WTC11 (cell line): ENCODE results near the gene LBH. TPM values are rescaled to one million over a fixed set of nuclear protein-coding genes. Genes with fewer than 3 reads are reported as not detected.

ENCODE experiments used
- ATAC-seq: fragments of 200-7000 bp; cut with Tn5 transposase; 2 replicates; pipeline ENCODE4 v1.10.0; 2021; ENCODE audit warnings: mild to moderate bottlenecking, moderate library complexity
- CTCF ChIA-PET: fragments of 300-600 bp; sonication (Branson Sonifier 250); formaldehyde crosslinking; loops from one replicate; lab custom pipeline; 2021; ENCODE audit warnings: antibody characterized with exemption; lab: Charles Lee
- POLR2A ChIA-PET: fragments of 350-600 bp; sonication (Branson Sonifier 250); formaldehyde crosslinking; loops from one replicate; lab custom pipeline; 2021; ENCODE audit warnings: antibody characterized with exemption; lab: Charles Lee
- DNase-seq: peaks from one replicate; pipeline ENCODE4 v3.0.0; 2021; ENCODE audit warnings: low spot score
- H3K27ac Mint-ChIP-seq: 2 replicates; pipeline ENCODE4 v1.8.0; 2021; ENCODE audit warnings: mixed read lengths
- H3K27me3 Mint-ChIP-seq: 2 replicates; pipeline ENCODE4 v1.8.0; 2021; ENCODE audit warnings: low read depth, mild to moderate bottlenecking, moderate library complexity, mixed read lengths
- H3K36me3 Mint-ChIP-seq: 2 replicates; pipeline ENCODE4 v1.8.0; 2021; ENCODE audit warnings: mixed read lengths
- H3K4me1 Mint-ChIP-seq: 2 replicates; pipeline ENCODE4 v1.8.0; 2022; ENCODE audit warnings: mixed read lengths
- H3K4me3 Mint-ChIP-seq: 2 replicates; pipeline ENCODE4 v1.8.0; 2021; ENCODE audit warnings: mild to moderate bottlenecking, moderate library complexity, mixed read lengths
- H3K9me3 Mint-ChIP-seq: 2 replicates; pipeline ENCODE4 v1.8.0; 2021; ENCODE audit warnings: mixed read lengths
- ATF3 ChIP-seq: sonication (generic); formaldehyde crosslinking; conservative IDR thresholded peaks from 2 replicates; pipeline ENCODE4 v1.8.1; 2022; ENCODE audit warnings: mild to moderate bottlenecking, missing genetic modification reagents
- ELF4 ChIP-seq: sonication (generic); formaldehyde crosslinking; IDR thresholded peaks from 2 replicates; pipeline ENCODE4 v1.8.1; 2022; ENCODE audit warnings: low read depth, mild to moderate bottlenecking, moderate library complexity, missing genetic modification reagents
- GTF2I ChIP-seq: fragments of 250-450 bp; sonication (Bioruptor Pico); conservative IDR thresholded peaks from 2 replicates; pipeline ENCODE4 v1.4.0; 2021; ENCODE audit warnings: mild to moderate bottlenecking
- MXD4 ChIP-seq: fragments of 250-450 bp; sonication (Bioruptor Pico); IDR thresholded peaks from 2 replicates; pipeline ENCODE4 v1.8.0; 2021; ENCODE audit warnings: mild to moderate bottlenecking, moderate library complexity, borderline replicate concordance
- NR2C2 ChIP-seq: sonication (generic); formaldehyde crosslinking; IDR thresholded peaks from 2 replicates; pipeline ENCODE4 v1.8.0; 2022; ENCODE audit warnings: mild to moderate bottlenecking, missing genetic modification reagents
- SMAD3 ChIP-seq: sonication (generic); formaldehyde crosslinking; IDR thresholded peaks from 2 replicates; pipeline ENCODE4 v1.8.0; 2022; ENCODE audit warnings: missing genetic modification reagents, mild to moderate bottlenecking, borderline replicate concordance
- SP1 ChIP-seq: sonication (generic); formaldehyde crosslinking; conservative IDR thresholded peaks from 2 replicates; pipeline ENCODE4 v1.8.1; 2022; ENCODE audit warnings: missing genetic modification reagents
- TCF7 ChIP-seq: sonication (generic); formaldehyde crosslinking; IDR thresholded peaks from 2 replicates; pipeline ENCODE4 v1.8.0; 2022; ENCODE audit warnings: mild to moderate bottlenecking, low read depth, missing genetic modification reagents, moderate library complexity
- ZNF232 ChIP-seq: sonication (generic); formaldehyde crosslinking; IDR thresholded peaks from 2 replicates; pipeline ENCODE4 v1.8.0; 2022; ENCODE audit warnings: mild to moderate bottlenecking, missing genetic modification reagents
- ZNF671 ChIP-seq: fragments of 250-450 bp; sonication (Bioruptor Pico); IDR thresholded peaks from 2 replicates; pipeline ENCODE4 v1.8.0; 2021; ENCODE audit warnings: mild to moderate bottlenecking
- ZSCAN18 ChIP-seq: fragments of 250-450 bp; sonication (Bioruptor Pico); IDR thresholded peaks from 2 replicates; pipeline ENCODE4 v2.1.2; 2022; ENCODE audit warnings: mild to moderate bottlenecking, moderate library complexity
- total RNA-seq: library from RNA; stranded (reverse); gene quantifications from 3 replicates; pipeline ENCODE4 v1.2.3, GENCODE V29; 2021
- TF ChIP-seq, protein P1 (sequence below): sonication (generic); formaldehyde crosslinking; IDR thresholded peaks from 2 replicates; pipeline ENCODE4 v1.8.0; 2023; ENCODE audit warnings: mild to moderate bottlenecking, missing genetic modification reagents
- TF ChIP-seq, protein P2 (sequence below): sonication (generic); formaldehyde crosslinking; IDR thresholded peaks from 2 replicates; pipeline ENCODE4 v1.8.1; 2023; ENCODE audit warnings: mild to moderate bottlenecking, missing genetic modification reagents, moderate library complexity
- TF ChIP-seq, protein P3 (sequence below): sonication (generic); formaldehyde crosslinking; IDR thresholded peaks from 2 replicates; pipeline ENCODE4 v1.8.1; 2022; ENCODE audit warnings: missing genetic modification reagents, borderline replicate concordance

The LBH gene
- total RNA-seq, 1 experiment from 2014 or later = 47.3 TPM

GRCh38 chr2:30235008-30235655 lies 3.8 kb downstream of the LBH start (continued):
- TF ChIP-seq ATF3 (CRISPR knock-in tag) (no peak), MXD4 (CRISPR knock-in tag) (no peak), SP1 (CRISPR knock-in tag) (no peak), ZSCAN18 (no peak), SMAD3 (CRISPR knock-in tag) (no peak), ZNF232 (no peak)
- TF ChIP-seq, protein P1, sequence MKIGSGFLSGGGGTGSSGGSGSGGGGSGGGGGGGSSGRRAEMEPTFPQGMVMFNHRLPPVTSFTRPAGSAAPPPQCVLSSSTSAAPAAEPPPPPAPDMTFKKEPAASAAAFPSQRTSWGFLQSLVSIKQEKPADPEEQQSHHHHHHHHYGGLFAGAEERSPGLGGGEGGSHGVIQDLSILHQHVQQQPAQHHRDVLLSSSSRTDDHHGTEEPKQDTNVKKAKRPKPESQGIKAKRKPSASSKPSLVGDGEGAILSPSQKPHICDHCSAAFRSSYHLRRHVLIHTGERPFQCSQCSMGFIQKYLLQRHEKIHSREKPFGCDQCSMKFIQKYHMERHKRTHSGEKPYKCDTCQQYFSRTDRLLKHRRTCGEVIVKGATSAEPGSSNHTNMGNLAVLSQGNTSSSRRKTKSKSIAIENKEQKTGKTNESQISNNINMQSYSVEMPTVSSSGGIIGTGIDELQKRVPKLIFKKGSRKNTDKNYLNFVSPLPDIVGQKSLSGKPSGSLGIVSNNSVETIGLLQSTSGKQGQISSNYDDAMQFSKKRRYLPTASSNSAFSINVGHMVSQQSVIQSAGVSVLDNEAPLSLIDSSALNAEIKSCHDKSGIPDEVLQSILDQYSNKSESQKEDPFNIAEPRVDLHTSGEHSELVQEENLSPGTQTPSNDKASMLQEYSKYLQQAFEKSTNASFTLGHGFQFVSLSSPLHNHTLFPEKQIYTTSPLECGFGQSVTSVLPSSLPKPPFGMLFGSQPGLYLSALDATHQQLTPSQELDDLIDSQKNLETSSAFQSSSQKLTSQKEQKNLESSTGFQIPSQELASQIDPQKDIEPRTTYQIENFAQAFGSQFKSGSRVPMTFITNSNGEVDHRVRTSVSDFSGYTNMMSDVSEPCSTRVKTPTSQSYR (CRISPR knock-in tag) = no peak

DNA sequence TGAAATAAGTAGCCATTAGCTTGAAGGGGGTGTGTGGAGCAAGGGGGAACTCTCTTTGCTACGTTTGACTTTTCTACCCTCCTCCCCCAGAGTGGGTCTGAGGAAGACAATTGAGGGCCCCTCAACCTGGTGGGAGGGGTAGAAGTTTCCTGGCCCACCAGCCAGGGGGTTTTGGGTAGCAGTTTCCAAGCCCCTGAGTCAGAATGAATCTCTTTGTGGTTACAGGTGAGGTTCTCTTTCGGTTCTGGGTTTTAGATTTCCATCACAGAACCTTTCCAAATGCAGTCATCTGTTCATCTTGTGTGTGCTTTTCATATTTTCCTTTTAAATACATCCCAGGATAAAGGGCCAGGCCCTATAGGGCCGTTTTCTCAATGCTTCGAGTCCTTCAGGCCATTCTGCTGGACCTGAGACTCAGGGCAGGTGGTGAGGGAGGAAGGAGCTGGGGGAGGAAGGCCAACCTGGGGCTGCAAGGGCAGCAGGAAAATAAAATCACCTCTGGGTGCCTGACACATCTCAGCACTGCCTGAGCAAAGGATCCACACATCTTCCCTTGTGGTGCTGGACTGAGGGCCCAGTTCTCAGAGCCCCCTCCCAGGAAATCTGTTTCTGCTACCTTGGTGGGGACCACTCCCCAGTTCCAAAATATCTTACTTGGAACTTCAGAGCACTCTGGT lies 4.7 kb downstream of the LBH start:
- DNase-seq (no peak), ATAC-seq (no peak)
- Mint-ChIP-seq H3K9me3 (no peaks in the 10 kb centered on the region), H3K4me1 (peaks cover 40% of the 10 kb centered on the region), H3K27ac (no peak overlapping the region), H3K4me3 (no peak overlapping the region), H3K36me3 (peaks cover 20% of the 10 kb centered on the region), H3K27me3 (peaks cover 8% of the 10 kb centered on the region)
- ChIA-PET POLR2A (no interaction called here), CTCF (interaction anchor here (0.6 kb wide), 1 partner anchor 478 kb away, joined by 3 read pairs; no protein-coding TSS in a partner anchor)
- no peak for TF ChIP-seq NR2C2 (CRISPR knock-in tag)

- CTCF ChIA-PET = interaction anchor here (2.9 kb wide), 1 partner anchor 475 kb away, joined by 15 read pairs; no protein-coding TSS in a partner anchor
- Mint-ChIP-seq H3K9me3 (no peaks in the 10 kb centered on the region), H3K4me1 (peaks cover 40% of the 10 kb centered on the region), H3K27ac (no peak overlapping the region), H3K4me3 (no peak overlapping the region), H3K27me3 (peaks cover 8% of the 10 kb centered on the region), H3K36me3 (peaks cover 22% of the 10 kb centered on the region)
- no peak for DNase-seq
- no peak for ATAC-seq
- POLR2A ChIA-PET = no interaction called here
- no peak for TF ChIP-seq TCF7
- TF ChIP-seq, protein P2, sequence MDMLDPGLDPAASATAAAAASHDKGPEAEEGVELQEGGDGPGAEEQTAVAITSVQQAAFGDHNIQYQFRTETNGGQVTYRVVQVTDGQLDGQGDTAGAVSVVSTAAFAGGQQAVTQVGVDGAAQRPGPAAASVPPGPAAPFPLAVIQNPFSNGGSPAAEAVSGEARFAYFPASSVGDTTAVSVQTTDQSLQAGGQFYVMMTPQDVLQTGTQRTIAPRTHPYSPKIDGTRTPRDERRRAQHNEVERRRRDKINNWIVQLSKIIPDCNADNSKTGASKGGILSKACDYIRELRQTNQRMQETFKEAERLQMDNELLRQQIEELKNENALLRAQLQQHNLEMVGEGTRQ (CRISPR knock-in tag) = no peak
- TF ChIP-seq ZNF671 = no peak
- TF ChIP-seq, protein P3, sequence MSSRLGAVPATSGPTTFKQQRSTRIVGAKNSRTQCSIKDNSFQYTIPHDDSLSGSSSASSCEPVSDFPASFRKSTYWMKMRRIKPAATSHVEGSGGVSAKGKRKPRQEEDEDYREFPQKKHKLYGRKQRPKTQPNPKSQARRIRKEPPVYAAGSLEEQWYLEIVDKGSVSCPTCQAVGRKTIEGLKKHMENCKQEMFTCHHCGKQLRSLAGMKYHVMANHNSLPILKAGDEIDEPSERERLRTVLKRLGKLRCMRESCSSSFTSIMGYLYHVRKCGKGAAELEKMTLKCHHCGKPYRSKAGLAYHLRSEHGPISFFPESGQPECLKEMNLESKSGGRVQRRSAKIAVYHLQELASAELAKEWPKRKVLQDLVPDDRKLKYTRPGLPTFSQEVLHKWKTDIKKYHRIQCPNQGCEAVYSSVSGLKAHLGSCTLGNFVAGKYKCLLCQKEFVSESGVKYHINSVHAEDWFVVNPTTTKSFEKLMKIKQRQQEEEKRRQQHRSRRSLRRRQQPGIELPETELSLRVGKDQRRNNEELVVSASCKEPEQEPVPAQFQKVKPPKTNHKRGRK (CRISPR knock-in tag) = no peak
- TF ChIP-seq ELF4 (CRISPR knock-in tag) = no peak
- no peak for TF ChIP-seq GTF2I (CRISPR knock-in tag)
Observed at GRCh38 chr2:30236591-30237238, 5.4 kb downstream of the LBH start.
